GM19452 (cell line): ENCODE measurements around the gene KAT2B.
"Not testable (repeated sequence)": the region's sequence is repeated elsewhere in the genome, so short reads cannot be mapped to it uniquely, and the experiment has no call there.

Source experiments
- ATAC-seq: cut with Tn5 transposase; IDR thresholded peaks from one replicate; pipeline ENCODE4 v1.9.1; 2021; ENCODE audit not compliant: unreplicated experiment

KAT2B gene

GRCh38 chr3:20041197-20041780, 1.0 kb downstream of the KAT2B start:
- peak; percentile 40 for ATAC-seq

GRCh38 chr3:20042331-20042730, 2.1 kb downstream of the KAT2B start:
- ATAC-seq = no peak

GRCh38 chr3:20043396-20043795, 3.1 kb downstream of the KAT2B start:
- peak; percentile 19 for ATAC-seq

- no peak for ATAC-seq
Measured at GRCh38 chr3:20043825-20044224, 3.6 kb downstream of the KAT2B start.

GRCh38 chr3:20045141-20045540, 4.9 kb downstream of the KAT2B start:
- not testable (repeated sequence) for ATAC-seq

GRCh38 chr3:20046556-20046955, 6.3 kb downstream of the KAT2B start:
- ATAC-seq = no peak

- no peak for ATAC-seq
Measured at GRCh38 chr3:20047341-20047779, 7.1 kb downstream of the KAT2B start.

GRCh38 chr3:20047976-20048883, 8.0 kb downstream of the KAT2B start:
- peak; percentile 3 for ATAC-seq

GRCh38 chr3:20051123-20051806, 11.0 kb downstream of the KAT2B start:
- ATAC-seq = no peak

- ATAC-seq = no peak
Measured at GRCh38 chr3:20052851-20053250, 12.6 kb downstream of the KAT2B start.

GRCh38 chr3:20054549-20054987, 14.3 kb downstream of the KAT2B start:
- peak; percentile 93 for ATAC-seq

GRCh38 chr3:20055020-20055775, 15.0 kb downstream of the KAT2B start:
- peak; percentile 3 for ATAC-seq

- no peak for ATAC-seq
Measured at GRCh38 chr3:20055842-20056241, 15.6 kb downstream of the KAT2B start.

- ATAC-seq = no peak
Measured at GRCh38 chr3:20056725-20057611, 16.7 kb downstream of the KAT2B start.

GRCh38 chr3:20057612-20058180, 17.4 kb downstream of the KAT2B start:
- no peak for ATAC-seq

GRCh38 chr3:20059929-20060328, 19.7 kb downstream of the KAT2B start:
- ATAC-seq = no peak

- ATAC-seq = peak; percentile 84
Measured at GRCh38 chr3:20060974-20061685, 20.9 kb downstream of the KAT2B start.

GRCh38 chr3:20062996-20063395, 22.8 kb downstream of the KAT2B start:
- ATAC-seq = no peak

GRCh38 chr3:20064387-20064786, 24.1 kb downstream of the KAT2B start:
- no peak for ATAC-seq
